Ishikawa (cell line): ENCODE measurements around the gene SLC38A5.
A peak's percentile ranks its signal among the peaks of the same experiment; 100 is the strongest.

Experiments
- CEBPB ChIP-seq: IDR thresholded peaks from 2 replicates; pipeline ENCODE4 v1.6.1; 2012
- CREB1 ChIP-seq: IDR thresholded peaks from 2 replicates; pipeline ENCODE4 v1.6.1; 2012; ENCODE audit warnings: low read depth
- EGR1 ChIP-seq: IDR thresholded peaks from 2 replicates; pipeline ENCODE4 v1.6.1; 2012
- EP300 ChIP-seq: IDR thresholded peaks from 2 replicates; pipeline ENCODE4 v1.6.1; 2012; ENCODE audit warnings: borderline replicate concordance
- FOXM1 ChIP-seq: IDR thresholded peaks from 2 replicates; pipeline ENCODE4 v1.6.1; 2012; ENCODE audit warnings: low read depth, borderline replicate concordance
- NFIC ChIP-seq: IDR thresholded peaks from 2 replicates; pipeline ENCODE4 v1.6.1; 2012
- RAD21 ChIP-seq: IDR thresholded peaks from 2 replicates; pipeline ENCODE4 v1.6.1; 2012; ENCODE audit warnings: low read depth
- TAF1 ChIP-seq: IDR thresholded peaks from 2 replicates; pipeline ENCODE4 v1.6.1; 2012; ENCODE audit warnings: low read depth, mild to moderate bottlenecking
- TCF12 ChIP-seq: IDR thresholded peaks from 2 replicates; pipeline ENCODE4 v1.6.1; 2012; ENCODE audit warnings: low read depth
- TEAD4 ChIP-seq: IDR thresholded peaks from 2 replicates; pipeline ENCODE4 v1.6.1; 2012
- USF1 ChIP-seq: IDR thresholded peaks from 2 replicates; pipeline ENCODE4 v1.6.1; 2012
- YY1 ChIP-seq: IDR thresholded peaks from 2 replicates; pipeline ENCODE4 v1.6.1; 2012; ENCODE audit warnings: low read depth
- ZBTB7A ChIP-seq: IDR thresholded peaks from 2 replicates; pipeline ENCODE4 v1.6.1; 2012; ENCODE audit warnings: low read depth
- TF ChIP-seq, protein P1 (sequence below): IDR thresholded peaks from 2 replicates; pipeline ENCODE4 v1.6.1; 2012; ENCODE audit warnings: low read depth, mild to moderate bottlenecking
- TF ChIP-seq, protein P2 (sequence below): IDR thresholded peaks from 2 replicates; pipeline ENCODE4 v1.6.1; 2012

Gene SLC38A5

GRCh38 chrX:48478806-48479205 lies 8.7 kb upstream of the SLC38A5 start:
- TF ChIP-seq TAF1 = no peak
- no peak for TF ChIP-seq TEAD4
- TF ChIP-seq YY1 = no peak
- TF ChIP-seq, protein P1, sequence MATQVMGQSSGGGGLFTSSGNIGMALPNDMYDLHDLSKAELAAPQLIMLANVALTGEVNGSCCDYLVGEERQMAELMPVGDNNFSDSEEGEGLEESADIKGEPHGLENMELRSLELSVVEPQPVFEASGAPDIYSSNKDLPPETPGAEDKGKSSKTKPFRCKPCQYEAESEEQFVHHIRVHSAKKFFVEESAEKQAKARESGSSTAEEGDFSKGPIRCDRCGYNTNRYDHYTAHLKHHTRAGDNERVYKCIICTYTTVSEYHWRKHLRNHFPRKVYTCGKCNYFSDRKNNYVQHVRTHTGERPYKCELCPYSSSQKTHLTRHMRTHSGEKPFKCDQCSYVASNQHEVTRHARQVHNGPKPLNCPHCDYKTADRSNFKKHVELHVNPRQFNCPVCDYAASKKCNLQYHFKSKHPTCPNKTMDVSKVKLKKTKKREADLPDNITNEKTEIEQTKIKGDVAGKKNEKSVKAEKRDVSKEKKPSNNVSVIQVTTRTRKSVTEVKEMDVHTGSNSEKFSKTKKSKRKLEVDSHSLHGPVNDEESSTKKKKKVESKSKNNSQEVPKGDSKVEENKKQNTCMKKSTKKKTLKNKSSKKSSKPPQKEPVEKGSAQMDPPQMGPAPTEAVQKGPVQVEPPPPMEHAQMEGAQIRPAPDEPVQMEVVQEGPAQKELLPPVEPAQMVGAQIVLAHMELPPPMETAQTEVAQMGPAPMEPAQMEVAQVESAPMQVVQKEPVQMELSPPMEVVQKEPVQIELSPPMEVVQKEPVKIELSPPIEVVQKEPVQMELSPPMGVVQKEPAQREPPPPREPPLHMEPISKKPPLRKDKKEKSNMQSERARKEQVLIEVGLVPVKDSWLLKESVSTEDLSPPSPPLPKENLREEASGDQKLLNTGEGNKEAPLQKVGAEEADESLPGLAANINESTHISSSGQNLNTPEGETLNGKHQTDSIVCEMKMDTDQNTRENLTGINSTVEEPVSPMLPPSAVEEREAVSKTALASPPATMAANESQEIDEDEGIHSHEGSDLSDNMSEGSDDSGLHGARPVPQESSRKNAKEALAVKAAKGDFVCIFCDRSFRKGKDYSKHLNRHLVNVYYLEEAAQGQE = no peak
- TF ChIP-seq USF1 = no peak
- TF ChIP-seq EGR1 = no peak
- TF ChIP-seq NFIC = no peak
- TF ChIP-seq ZBTB7A = no peak
- TF ChIP-seq CEBPB = no peak
- TF ChIP-seq FOXM1 = no peak
- TF ChIP-seq, protein P2, sequence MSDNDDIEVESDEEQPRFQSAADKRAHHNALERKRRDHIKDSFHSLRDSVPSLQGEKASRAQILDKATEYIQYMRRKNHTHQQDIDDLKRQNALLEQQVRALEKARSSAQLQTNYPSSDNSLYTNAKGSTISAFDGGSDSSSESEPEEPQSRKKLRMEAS = no peak

GRCh38 chrX:48477960-48478755 lies 8.1 kb upstream of the SLC38A5 start:
- TF ChIP-seq CEBPB = no peak
- no peak for TF ChIP-seq EGR1
- TF ChIP-seq, protein P2 = no peak
- TF ChIP-seq EP300 = no peak
- no peak for TF ChIP-seq NFIC
- no peak for TF ChIP-seq FOXM1
- no peak for TF ChIP-seq TAF1
- TF ChIP-seq, protein P1 = no peak
- no peak for TF ChIP-seq USF1
- no peak for TF ChIP-seq TCF12
- no peak for TF ChIP-seq TEAD4
- no peak for TF ChIP-seq ZBTB7A
- TF ChIP-seq RAD21 = no peak

DNA sequence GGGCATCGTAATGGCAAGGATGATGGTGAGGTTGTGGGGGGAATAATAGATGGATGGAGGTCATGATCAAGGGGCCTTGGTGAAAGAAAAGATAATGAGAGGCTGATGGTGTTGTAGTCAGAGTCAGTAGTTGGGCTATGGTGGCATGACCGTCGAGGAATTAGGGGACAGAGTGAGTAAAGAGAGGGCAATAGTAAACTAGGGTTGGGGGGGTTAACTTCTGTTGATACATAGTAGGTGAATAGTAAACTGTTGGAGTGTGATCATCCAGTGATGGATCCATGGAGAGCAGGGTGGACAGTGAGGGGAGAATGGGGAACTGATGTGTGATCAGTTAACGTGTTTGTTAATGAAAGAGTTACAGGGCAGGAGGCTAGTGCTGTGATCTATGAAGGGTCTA lies 6.9 kb upstream of the SLC38A5 start:
- TF ChIP-seq TAF1 = no peak
- TF ChIP-seq TCF12 = no peak
- TF ChIP-seq NFIC = no peak
- no peak for TF ChIP-seq CREB1
- no peak for TF ChIP-seq RAD21

GRCh38 chrX:48475774-48476577 lies 5.9 kb upstream of the SLC38A5 start, which contains the start of gene FTSJ1:
FTSJ1 (plus strand) TSS chrX:48476199; CDS start chrX:48478048, 1,849 bp downstream.
- TF ChIP-seq EGR1 (no peak), TEAD4 (peak; percentile 36), USF1 (no peak), FOXM1 (no peak), TAF1 (peak; percentile 61), TCF12 (peak; percentile 43), CEBPB (no peak), NFIC (no peak), EP300 (no peak), RAD21 (no peak), YY1 (peak; percentile 94), CREB1 (peak; percentile 82), ZBTB7A (no peak)
- TF ChIP-seq, protein P1 = no peak
- TF ChIP-seq, protein P2 = peak; percentile 82
